ENCODE data around the gene BSN. TPM values are rescaled to one million over a fixed set of nuclear protein-coding genes. Genes with fewer than 3 reads are reported as not detected.

Gene BSN
- total RNA-seq, 1 donor from 2014 or later: not detected

DNA sequence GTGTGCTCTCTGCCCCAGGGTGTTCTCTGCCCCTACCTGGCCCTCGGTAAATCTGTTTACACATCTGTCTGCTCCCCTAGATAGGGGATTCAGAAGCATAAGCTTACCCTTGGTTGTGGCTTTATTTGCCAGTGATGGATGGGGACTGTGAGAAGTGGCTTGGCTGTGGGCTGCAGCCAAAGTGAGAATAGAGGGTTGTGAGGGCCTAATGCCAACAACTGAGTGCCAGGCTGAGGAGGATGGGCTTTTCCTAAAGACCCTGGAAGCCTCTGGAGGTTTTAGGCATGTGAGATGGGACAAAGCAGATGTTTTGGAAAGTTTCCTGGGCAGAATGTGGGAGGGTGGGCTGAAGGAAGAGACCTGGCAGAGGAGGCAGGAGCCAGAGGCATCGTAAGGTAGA lies 104.4 kb downstream of the BSN start:
- no peak for DNase-seq (ENCODE audit: low read depth)
- no peaks in the 10 kb centered on the region for H3K27me3 ChIP-seq (ENCODE audit: control insufficient read depth, insufficient read depth, low read length)
- no peaks in the 10 kb centered on the region for H3K36me3 ChIP-seq (ENCODE audit: control insufficient read depth, insufficient read depth, low read length)
- FAIRE-seq: no peak
- TF ChIP-seq, protein P1, sequence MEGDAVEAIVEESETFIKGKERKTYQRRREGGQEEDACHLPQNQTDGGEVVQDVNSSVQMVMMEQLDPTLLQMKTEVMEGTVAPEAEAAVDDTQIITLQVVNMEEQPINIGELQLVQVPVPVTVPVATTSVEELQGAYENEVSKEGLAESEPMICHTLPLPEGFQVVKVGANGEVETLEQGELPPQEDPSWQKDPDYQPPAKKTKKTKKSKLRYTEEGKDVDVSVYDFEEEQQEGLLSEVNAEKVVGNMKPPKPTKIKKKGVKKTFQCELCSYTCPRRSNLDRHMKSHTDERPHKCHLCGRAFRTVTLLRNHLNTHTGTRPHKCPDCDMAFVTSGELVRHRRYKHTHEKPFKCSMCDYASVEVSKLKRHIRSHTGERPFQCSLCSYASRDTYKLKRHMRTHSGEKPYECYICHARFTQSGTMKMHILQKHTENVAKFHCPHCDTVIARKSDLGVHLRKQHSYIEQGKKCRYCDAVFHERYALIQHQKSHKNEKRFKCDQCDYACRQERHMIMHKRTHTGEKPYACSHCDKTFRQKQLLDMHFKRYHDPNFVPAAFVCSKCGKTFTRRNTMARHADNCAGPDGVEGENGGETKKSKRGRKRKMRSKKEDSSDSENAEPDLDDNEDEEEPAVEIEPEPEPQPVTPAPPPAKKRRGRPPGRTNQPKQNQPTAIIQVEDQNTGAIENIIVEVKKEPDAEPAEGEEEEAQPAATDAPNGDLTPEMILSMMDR (IDR thresholded peaks at IDR 0.05; ENCODE audit: insufficient read depth, low read length, severe bottlenecking): no peak
- no peak overlapping the region for H3K4me3 ChIP-seq (ENCODE audit: low read depth, low read length)

DNA sequence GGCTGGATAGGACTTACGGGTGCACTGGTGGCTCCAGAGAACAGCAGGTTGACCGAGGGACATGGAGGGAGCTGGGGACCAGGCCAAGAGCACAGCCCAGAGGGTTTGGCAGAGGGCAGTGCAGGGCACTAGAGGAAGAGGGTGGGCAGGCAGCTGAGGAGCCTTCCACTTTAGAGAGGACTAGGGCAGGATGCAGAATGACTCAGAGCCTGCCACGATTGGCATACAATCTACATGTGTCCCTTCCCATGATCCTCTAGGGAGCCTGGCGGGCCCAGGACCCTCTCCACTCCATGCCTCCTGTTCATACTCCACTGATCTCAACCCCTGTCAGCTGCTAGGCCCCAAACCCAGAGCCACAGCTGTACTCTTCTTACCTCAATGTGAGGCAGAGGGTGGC lies 105.5 kb downstream of the BSN start:
- FAIRE-seq (peak; percentile 60), DNase-seq (ENCODE audit: low read depth) (no peak)
- TF ChIP-seq, protein P1 (IDR thresholded peaks at IDR 0.05; ENCODE audit: insufficient read depth, low read length, severe bottlenecking): no peak
- Histone ChIP-seq H3K4me3 (ENCODE audit: low read depth, low read length) (no peak overlapping the region), H3K36me3 (ENCODE audit: control insufficient read depth, insufficient read depth, low read length) (no peaks in the 10 kb centered on the region), H3K27me3 (ENCODE audit: control insufficient read depth, insufficient read depth, low read length) (no peaks in the 10 kb centered on the region)

DNA sequence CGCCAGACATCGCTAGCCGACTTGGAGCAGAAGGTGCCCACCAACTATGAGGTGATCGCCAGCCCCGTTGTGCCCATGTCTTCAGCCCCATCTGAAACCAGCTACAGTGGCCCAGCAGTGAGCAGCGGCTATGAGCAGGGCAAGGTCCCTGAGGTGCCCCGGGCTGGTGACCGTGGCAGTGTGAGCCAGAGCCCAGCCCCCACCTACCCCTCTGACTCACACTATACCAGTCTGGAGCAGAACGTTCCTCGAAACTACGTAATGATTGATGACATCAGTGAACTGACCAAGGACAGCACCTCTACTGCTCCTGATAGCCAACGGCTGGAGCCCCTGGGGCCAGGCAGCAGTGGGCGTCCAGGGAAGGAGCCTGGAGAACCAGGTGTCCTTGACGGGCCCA lies 107.0 kb downstream of the BSN start:
- Histone ChIP-seq H3K27me3 (ENCODE audit: control insufficient read depth, insufficient read depth, low read length) (no peaks in the 10 kb centered on the region), H3K36me3 (ENCODE audit: control insufficient read depth, insufficient read depth, low read length) (no peaks in the 10 kb centered on the region), H3K4me3 (ENCODE audit: low read depth, low read length) (no peak overlapping the region)
- FAIRE-seq (no peak), DNase-seq (ENCODE audit: low read depth) (no peak)
- TF ChIP-seq, protein P1 (IDR thresholded peaks at IDR 0.05; ENCODE audit: insufficient read depth, low read length, severe bottlenecking): no peak

DNA sequence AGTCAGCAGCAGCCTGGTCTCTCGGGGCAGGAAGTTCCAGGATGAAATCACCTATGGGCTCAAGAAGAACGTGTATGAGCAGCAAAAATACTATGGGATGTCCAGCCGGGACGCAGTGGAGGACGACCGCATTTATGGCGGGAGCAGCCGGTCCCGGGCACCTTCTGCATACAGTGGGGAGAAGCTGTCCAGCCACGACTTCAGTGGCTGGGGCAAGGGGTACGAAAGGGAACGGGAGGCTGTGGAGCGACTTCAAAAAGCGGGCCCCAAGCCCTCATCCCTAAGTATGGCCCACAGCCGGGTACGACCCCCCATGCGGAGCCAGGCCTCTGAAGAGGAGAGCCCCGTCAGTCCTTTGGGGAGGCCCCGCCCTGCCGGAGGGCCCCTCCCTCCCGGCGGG lies 107.7 kb downstream of the BSN start:
- Histone ChIP-seq H3K36me3 (ENCODE audit: control insufficient read depth, insufficient read depth, low read length) (no peaks in the 10 kb centered on the region), H3K27me3 (ENCODE audit: control insufficient read depth, insufficient read depth, low read length) (no peaks in the 10 kb centered on the region), H3K4me3 (ENCODE audit: low read depth, low read length) (no peak overlapping the region)
- DNase-seq (ENCODE audit: low read depth) (no peak), FAIRE-seq (no peak)
- TF ChIP-seq, protein P1 (IDR thresholded peaks at IDR 0.05; ENCODE audit: insufficient read depth, low read length, severe bottlenecking): no peak

DNA sequence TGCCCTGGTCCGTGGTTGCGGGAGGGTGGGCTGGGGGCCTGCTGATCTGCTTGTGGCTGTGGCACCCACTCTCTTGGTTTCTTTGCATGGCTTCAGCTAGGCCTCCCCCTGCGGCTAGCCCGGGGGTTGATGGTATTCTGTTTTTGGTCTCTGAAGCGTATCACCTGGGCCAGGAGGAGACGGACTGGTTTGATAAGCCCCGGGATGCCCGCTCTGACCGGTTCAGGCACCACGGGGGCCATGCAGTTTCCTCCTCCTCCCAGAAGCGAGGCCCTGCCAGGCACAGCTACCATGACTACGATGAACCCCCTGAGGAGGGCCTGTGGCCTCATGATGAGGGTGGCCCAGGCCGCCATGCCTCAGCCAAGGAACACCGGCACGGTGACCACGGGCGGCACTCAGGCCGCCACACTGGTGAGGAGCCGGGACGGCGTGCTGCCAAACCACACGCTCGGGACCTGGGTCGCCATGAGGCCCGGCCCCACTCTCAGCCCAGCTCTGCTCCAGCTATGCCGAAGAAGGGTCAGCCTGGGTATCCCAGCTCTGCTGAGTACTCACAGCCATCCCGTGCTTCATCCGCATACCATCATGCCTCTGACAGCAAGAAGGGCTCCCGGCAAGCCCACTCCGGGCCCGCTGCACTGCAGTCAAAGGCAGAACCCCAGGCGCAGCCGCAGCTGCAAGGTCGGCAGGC lies 108.6 kb downstream of the BSN start:
- Histone ChIP-seq H3K4me3 (ENCODE audit: low read depth, low read length) (no peak overlapping the region), H3K27me3 (ENCODE audit: control insufficient read depth, insufficient read depth, low read length) (no peaks in the 10 kb centered on the region), H3K36me3 (ENCODE audit: control insufficient read depth, insufficient read depth, low read length) (no peaks in the 10 kb centered on the region)
- FAIRE-seq: no peak
- TF ChIP-seq, protein P1 (IDR thresholded peaks at IDR 0.05; ENCODE audit: insufficient read depth, low read length, severe bottlenecking): no peak
- DNase-seq (ENCODE audit: low read depth): no peak

DNA sequence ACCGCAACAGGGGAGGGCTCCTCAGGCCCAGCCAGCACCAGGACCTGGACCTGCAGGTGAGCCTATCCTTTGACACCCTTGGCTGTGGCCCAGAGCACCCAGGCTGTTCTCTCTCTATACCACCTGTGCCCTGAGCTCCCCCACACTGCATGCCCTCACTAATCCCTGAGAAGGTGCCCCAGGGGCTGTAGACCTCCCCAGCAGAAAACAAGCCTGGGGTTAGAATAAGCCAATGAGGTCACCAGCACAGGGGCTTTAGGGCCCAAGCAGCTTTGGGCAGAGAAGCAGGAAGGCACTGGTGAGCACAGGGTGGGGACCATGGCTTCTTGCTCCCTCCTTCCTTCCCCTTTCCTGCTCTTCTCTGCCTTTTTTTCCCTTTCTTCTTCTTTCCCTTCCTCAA lies 109.6 kb downstream of the BSN start:
- H3K27me3 ChIP-seq (ENCODE audit: control insufficient read depth, insufficient read depth, low read length): no peaks in the 10 kb centered on the region
- TF ChIP-seq, protein P1 (IDR thresholded peaks at IDR 0.05; ENCODE audit: insufficient read depth, low read length, severe bottlenecking): no peak
- H3K4me3 ChIP-seq (ENCODE audit: low read depth, low read length): no peak overlapping the region
- FAIRE-seq: no peak
- DNase-seq (ENCODE audit: low read depth): no peak
- H3K36me3 ChIP-seq (ENCODE audit: control insufficient read depth, insufficient read depth, low read length): no peaks in the 10 kb centered on the region
